ENCODE measurements around the gene MEF2B. TPM values are rescaled to one million over a fixed set of nuclear protein-coding genes. Genes with fewer than 3 reads are reported as not detected.
A peak's percentile ranks its signal among the peaks of the same experiment; 100 is the strongest.

The MEF2B gene
- polyA plus RNA-seq, 1 donor from 2014 or later: 0.22 TPM

GRCh38 chr19:19217099-19217498 lies 47.0 kb upstream of the MEF2B start:
- no peaks in the 10 kb centered on the region for H4K20me1 ChIP-seq (ENCODE audit: insufficient read depth)
- no peak overlapping the region for H2AFZ ChIP-seq (ENCODE audit: low read depth, low read length)
- H3K9me2 ChIP-seq (ENCODE audit: insufficient read depth, low read length): no peaks in the 10 kb centered on the region
- no peaks in the 10 kb centered on the region for H3K9me3 ChIP-seq (ENCODE audit: low read length)
- no peaks in the 10 kb centered on the region for H3K27me3 ChIP-seq (ENCODE audit: insufficient read depth, low read depth, low read length)
- no peak for TF ChIP-seq SMC3 (conservative IDR thresholded peaks at IDR 0.05; ENCODE audit: poor library complexity)
- no peak for TF ChIP-seq RAD21 (conservative IDR thresholded peaks at IDR 0.05)
- TF ChIP-seq POLR2AphosphoS5 (IDR thresholded peaks at IDR 0.05): no peak
- no peak for TF ChIP-seq EP300 (conservative IDR thresholded peaks at IDR 0.05; ENCODE audit: poor library complexity, severe bottlenecking)
- TF ChIP-seq CTCF (IDR thresholded peaks at IDR 0.05; ENCODE audit: poor library complexity, severe bottlenecking): no peak
- TF ChIP-seq MXI1 (conservative IDR thresholded peaks at IDR 0.05; ENCODE audit: poor library complexity, severe bottlenecking): no peak
- no peak for TF ChIP-seq REST (IDR thresholded peaks at IDR 0.05; ENCODE audit: borderline replicate concordance)
- TF ChIP-seq EZH2 (IDR thresholded peaks at IDR 0.05; ENCODE audit: borderline replicate concordance, insufficient read depth, low read length, poor library complexity, severe bottlenecking): no peak
- no peak overlapping the region for H3K4me2 ChIP-seq (ENCODE audit: low read length)
- no peaks in the 10 kb centered on the region for H3F3A ChIP-seq (ENCODE audit: insufficient read depth, low read length, poor library complexity, severe bottlenecking)
- H3K27ac ChIP-seq (ENCODE audit: low read length): no peak overlapping the region
- no peak overlapping the region for H3K4me3 ChIP-seq (ENCODE audit: low read length)
- H3K79me2 ChIP-seq (replicated peaks; ENCODE audit: insufficient read depth, low read length): peaks cover 34% of the 10 kb centered on the region
- no peak overlapping the region for H3K9ac ChIP-seq (ENCODE audit: low read length)
- no peaks in the 10 kb centered on the region for H3K36me3 ChIP-seq (ENCODE audit: insufficient read depth, low read length)

DNA sequence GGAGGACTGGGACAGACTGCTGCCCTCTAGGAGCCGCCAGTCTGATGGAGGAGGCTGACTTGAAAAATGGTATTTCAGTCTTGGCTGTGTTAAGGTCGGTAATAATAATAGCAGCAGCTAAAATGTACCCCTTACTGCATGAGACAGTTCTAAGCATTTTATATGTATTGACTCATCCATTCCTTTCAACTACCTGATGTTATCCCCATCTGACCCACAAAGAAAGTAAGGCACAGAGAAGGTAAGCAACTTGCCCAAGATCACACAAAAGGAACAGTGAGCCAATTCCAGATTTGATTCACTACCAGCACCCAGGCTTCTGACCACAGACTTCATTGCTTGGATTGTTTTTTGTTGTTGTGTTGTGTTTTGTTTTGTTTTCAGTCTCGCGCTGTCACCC lies 45.7 kb upstream of the MEF2B start:
- Histone ChIP-seq H3K9me3 (ENCODE audit: low read length) (no peaks in the 10 kb centered on the region), H3K79me2 (replicated peaks; ENCODE audit: insufficient read depth, low read length) (peaks cover 42% of the 10 kb centered on the region), H3F3A (ENCODE audit: insufficient read depth, low read length, poor library complexity, severe bottlenecking) (no peaks in the 10 kb centered on the region), H3K9ac (ENCODE audit: low read length) (no peak overlapping the region), H2AFZ (ENCODE audit: low read depth, low read length) (no peak overlapping the region), H3K36me3 (ENCODE audit: insufficient read depth, low read length) (no peaks in the 10 kb centered on the region), H3K9me2 (ENCODE audit: insufficient read depth, low read length) (no peaks in the 10 kb centered on the region), H3K27me3 (ENCODE audit: insufficient read depth, low read depth, low read length) (no peaks in the 10 kb centered on the region), H3K27ac (ENCODE audit: low read length) (no peak overlapping the region), H3K4me3 (ENCODE audit: low read length) (peak overlapping the region; percentile 98), H3K4me2 (ENCODE audit: low read length) (no peak overlapping the region), H4K20me1 (ENCODE audit: insufficient read depth) (no peaks in the 10 kb centered on the region)
- no peak for TF ChIP-seq EP300 (conservative IDR thresholded peaks at IDR 0.05; ENCODE audit: poor library complexity, severe bottlenecking)
- TF ChIP-seq EZH2 (IDR thresholded peaks at IDR 0.05; ENCODE audit: borderline replicate concordance, insufficient read depth, low read length, poor library complexity, severe bottlenecking): no peak
- TF ChIP-seq RAD21 (conservative IDR thresholded peaks at IDR 0.05): no peak
- no peak for TF ChIP-seq SMC3 (conservative IDR thresholded peaks at IDR 0.05; ENCODE audit: poor library complexity)
- no peak for TF ChIP-seq MXI1 (conservative IDR thresholded peaks at IDR 0.05; ENCODE audit: poor library complexity, severe bottlenecking)
- TF ChIP-seq CTCF (IDR thresholded peaks at IDR 0.05; ENCODE audit: poor library complexity, severe bottlenecking): no peak
- no peak for TF ChIP-seq REST (IDR thresholded peaks at IDR 0.05; ENCODE audit: borderline replicate concordance)
- TF ChIP-seq TAF1 (IDR thresholded peaks at IDR 0.05; ENCODE audit: low read depth): no peak
- no peak for TF ChIP-seq POLR2AphosphoS5 (IDR thresholded peaks at IDR 0.05)
